ENCODE measurements around the gene MCRIP1. TPM values are rescaled to one million over a fixed set of nuclear protein-coding genes. Genes with fewer than 3 reads are reported as not detected.

The MCRIP1 gene
- total RNA-seq, 1 donor from 2014 or later: 106 TPM

DNA sequence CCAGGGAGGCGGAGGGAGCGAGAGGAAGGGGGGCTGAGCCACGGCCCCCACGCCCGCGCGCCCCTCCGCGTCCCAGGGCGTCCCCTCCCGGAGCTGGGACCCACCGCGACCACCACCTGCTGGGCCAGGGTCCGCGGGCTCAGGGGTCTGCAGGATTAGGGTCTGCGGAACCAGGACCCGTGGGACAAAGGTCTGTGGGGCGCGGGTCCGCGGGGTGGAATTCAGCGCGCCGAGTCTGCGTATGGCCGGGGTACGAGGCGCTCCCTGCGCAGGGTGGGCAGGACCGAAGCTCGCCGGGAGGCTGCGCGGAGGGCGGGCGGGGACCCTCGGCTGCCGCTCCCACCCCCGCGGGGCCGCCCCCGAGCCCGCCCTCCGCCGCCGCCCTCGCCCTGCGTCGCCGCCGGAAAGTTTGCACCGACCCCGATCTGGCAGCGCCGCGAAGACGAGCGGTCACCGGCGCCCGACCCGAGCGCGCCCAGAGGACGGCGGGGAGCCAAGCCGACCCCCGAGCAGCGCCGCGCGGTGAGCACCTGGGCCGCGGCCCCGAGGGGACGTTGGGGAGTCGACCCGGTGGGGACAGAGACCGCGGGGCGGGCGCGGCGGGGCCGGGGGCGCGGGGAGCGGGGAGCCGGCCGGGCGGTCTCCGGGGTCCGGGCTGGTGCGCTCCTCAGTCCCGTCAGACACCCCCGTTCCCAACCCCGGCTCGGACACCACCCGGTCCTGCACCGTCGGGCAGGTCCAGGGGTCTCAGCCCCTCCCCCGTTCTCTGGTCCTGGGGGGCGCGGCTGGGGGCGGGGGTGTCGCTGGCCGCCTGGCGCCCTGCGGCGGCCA is 29.1 kb downstream of the MCRIP1 start, which contains the start of gene GCGR:
TSS of gene GCGR (plus strand) at position 423 of the 831 bp plus-strand sequence. CDS start 4,869 bp downstream, outside the sequence.
- Histone ChIP-seq H3K9me3 (ENCODE audit: insufficient read depth, low read depth, low read length) (no peaks in the 10 kb centered on the region), H3K36me3 (ENCODE audit: insufficient read depth, low read length) (no peaks in the 10 kb centered on the region), H4K20me1 (ENCODE audit: insufficient read depth, low read length) (no peaks in the 10 kb centered on the region), H3K27me3 (ENCODE audit: insufficient read depth, low read length) (peaks cover 42% of the 10 kb centered on the region), H3K27ac (ENCODE audit: low read depth, low read length) (no peak within 1 kb of the TSS), H3K9ac (ENCODE audit: low read length) (no peak within 1 kb of the TSS), H3K4me2 (ENCODE audit: low read length) (no peak within 1 kb of the TSS), H3K4me1 (ENCODE audit: insufficient read depth, low read length) (no peaks in the 10 kb centered on the region), H2AFZ (ENCODE audit: low read depth, low read length) (no peak within 1 kb of the TSS), H3K4me3 (ENCODE audit: insufficient read depth, low read depth, low read length) (no peak within 1 kb of the TSS), H3K79me2 (ENCODE audit: insufficient read depth, low read length) (no peaks in the 10 kb centered on the region)
- H3K27me3 Mint-ChIP-seq (ENCODE audit: low read depth, unreplicated experiment): peaks cover 53% of the 10 kb centered on the region
- no peak for TF ChIP-seq CTCF (IDR thresholded peaks at IDR 0.05; ENCODE audit: insufficient read depth, low read depth, low read length)
- TF ChIP-seq EZH2 (IDR thresholded peaks at IDR 0.05; ENCODE audit: insufficient read depth, low read length): peak; percentile 66
- H3K36me3 Mint-ChIP-seq (ENCODE audit: low read depth, unreplicated experiment): peaks cover 3% of the 10 kb centered on the region
- no peak within 1 kb of the TSS for H3K27ac Mint-ChIP-seq (ENCODE audit: unreplicated experiment)
- FAIRE-seq (no peak), DNase-seq (ENCODE audit: low read depth) (no peak)
- H3K9me3 Mint-ChIP-seq (ENCODE audit: unreplicated experiment): peaks cover 6% of the 10 kb centered on the region
- no peaks in the 10 kb centered on the region for H3K4me1 Mint-ChIP-seq (ENCODE audit: low read depth, unreplicated experiment)
- H3K4me3 Mint-ChIP-seq (ENCODE audit: unreplicated experiment): no peak within 1 kb of the TSS

DNA sequence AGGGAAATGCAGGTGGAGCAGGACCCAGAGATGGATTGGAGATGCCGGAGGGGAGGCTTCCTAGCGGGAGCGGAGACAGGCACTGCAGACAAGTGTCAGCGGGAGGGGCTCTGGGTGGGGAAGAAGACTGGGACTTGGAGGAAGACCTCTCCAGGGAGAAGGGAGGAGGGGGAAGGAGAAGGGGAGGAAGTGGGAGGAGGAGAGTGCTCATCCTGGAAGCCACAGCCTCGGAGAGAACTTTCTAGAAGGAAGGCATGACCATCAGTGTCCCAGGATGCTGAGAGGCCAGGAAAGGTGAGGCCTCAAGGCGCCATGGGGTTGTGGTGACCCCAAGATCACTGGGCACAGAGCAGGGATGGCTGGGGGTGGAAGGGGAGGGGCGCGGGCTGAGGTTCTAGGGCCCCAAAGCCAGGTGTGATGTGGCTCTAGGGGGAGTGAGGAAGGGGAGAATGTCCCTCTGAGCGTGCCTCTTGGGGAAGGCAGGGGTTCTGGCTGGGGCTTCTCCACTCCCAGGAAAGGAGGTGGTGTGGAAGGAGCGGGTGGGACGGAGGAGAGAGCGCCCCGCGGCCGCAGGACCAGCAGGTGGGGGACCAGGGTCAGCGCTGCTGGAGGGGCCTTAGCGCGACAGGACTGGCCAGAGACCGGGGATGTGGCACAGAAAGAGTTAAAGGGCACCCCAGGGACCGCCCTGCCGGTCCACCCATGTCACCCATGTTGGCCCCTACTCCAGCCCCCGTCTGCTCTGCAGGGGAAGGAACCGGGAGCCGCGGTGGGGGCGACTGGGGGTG is 30.0 kb downstream of the MCRIP1 start:
- Mint-ChIP-seq H3K9me3 (ENCODE audit: unreplicated experiment) (peaks cover 6% of the 10 kb centered on the region), H3K4me1 (ENCODE audit: low read depth, unreplicated experiment) (no peaks in the 10 kb centered on the region), H3K27ac (ENCODE audit: unreplicated experiment) (no peak overlapping the region), H3K4me3 (ENCODE audit: unreplicated experiment) (no peak overlapping the region), H3K36me3 (ENCODE audit: low read depth, unreplicated experiment) (peaks cover 3% of the 10 kb centered on the region), H3K27me3 (ENCODE audit: low read depth, unreplicated experiment) (peaks cover 51% of the 10 kb centered on the region)
- Histone ChIP-seq H4K20me1 (ENCODE audit: insufficient read depth, low read length) (no peaks in the 10 kb centered on the region), H3K27ac (ENCODE audit: low read depth, low read length) (no peak overlapping the region), H3K9ac (ENCODE audit: low read length) (no peak overlapping the region), H3K27me3 (ENCODE audit: insufficient read depth, low read length) (peaks cover 41% of the 10 kb centered on the region), H3K36me3 (ENCODE audit: insufficient read depth, low read length) (no peaks in the 10 kb centered on the region), H3K4me1 (ENCODE audit: insufficient read depth, low read length) (no peaks in the 10 kb centered on the region), H2AFZ (ENCODE audit: low read depth, low read length) (no peak overlapping the region), H3K4me3 (ENCODE audit: insufficient read depth, low read depth, low read length) (no peak overlapping the region), H3K79me2 (ENCODE audit: insufficient read depth, low read length) (no peaks in the 10 kb centered on the region), H3K4me2 (ENCODE audit: low read length) (no peak overlapping the region), H3K9me3 (ENCODE audit: insufficient read depth, low read depth, low read length) (no peaks in the 10 kb centered on the region)
- DNase-seq (ENCODE audit: low read depth) (no peak), FAIRE-seq (no peak)
- TF ChIP-seq CTCF (IDR thresholded peaks at IDR 0.05; ENCODE audit: insufficient read depth, low read depth, low read length) (no peak), EZH2 (IDR thresholded peaks at IDR 0.05; ENCODE audit: insufficient read depth, low read length) (peak; percentile 19)

Measured in astrocyte (in vitro differentiated cells and primary cell).